Skeletal muscle satellite cell (primary cell): ENCODE measurements around the gene C1QTNF12.

Experiments
- H3K27me3 ChIP-seq: 2 replicates; pipeline ENCODE4 v1.7.0; 2013; ENCODE audit warnings: low read length; ENCODE audit not compliant: control insufficient read depth, insufficient read depth
- H3K36me3 ChIP-seq: 2 replicates; pipeline ENCODE4 v1.7.0; 2013; ENCODE audit warnings: mild to moderate bottlenecking, control low read depth, low read length; ENCODE audit not compliant: insufficient read depth
- H3K4me1 ChIP-seq: 2 replicates; pipeline ENCODE4 v1.7.0; 2013; ENCODE audit warnings: low read length; ENCODE audit not compliant: control insufficient read depth, insufficient read depth
- H3K4me2 ChIP-seq: 2 replicates; pipeline ENCODE4 v1.7.0; 2013; ENCODE audit warnings: mild to moderate bottlenecking, low read length
- H3K4me3 ChIP-seq: 2 replicates; pipeline ENCODE4 v1.7.0; 2013; ENCODE audit warnings: low read length
- H3K9ac ChIP-seq: 2 replicates; pipeline ENCODE4 v1.7.0; 2013; ENCODE audit warnings: mild to moderate bottlenecking, low read depth, low read length, moderate library complexity
- H3K9me3 ChIP-seq: replicated peaks from 2 replicates; pipeline ENCODE4 v1.7.0; 2013; ENCODE audit warnings: mild to moderate bottlenecking, control low read depth, low read length

C1QTNF12 gene

GRCh38 chr1:1229770-1230169, 16.8 kb downstream of the C1QTNF12 start:
- Histone ChIP-seq H3K9ac (no peak overlapping the region), H3K4me3 (peak overlapping the region; percentile 79), H3K27me3 (no peaks in the 10 kb centered on the region), H3K36me3 (peaks cover 44% of the 10 kb centered on the region), H3K4me1 (peaks cover 24% of the 10 kb centered on the region), H3K9me3 (no peaks in the 10 kb centered on the region), H3K4me2 (peak overlapping the region; percentile 92)

GRCh38 chr1:1228596-1229321, 17.8 kb downstream of the C1QTNF12 start:
- Histone ChIP-seq H3K27me3 (no peaks in the 10 kb centered on the region), H3K4me2 (no peak overlapping the region), H3K4me1 (peaks cover 24% of the 10 kb centered on the region), H3K9me3 (no peaks in the 10 kb centered on the region), H3K4me3 (no peak overlapping the region), H3K9ac (no peak overlapping the region), H3K36me3 (peaks cover 41% of the 10 kb centered on the region)

- Histone ChIP-seq H3K4me2 (no peak overlapping the region), H3K27me3 (no peaks in the 10 kb centered on the region), H3K36me3 (peaks cover 39% of the 10 kb centered on the region), H3K9ac (no peak overlapping the region), H3K4me1 (peaks cover 18% of the 10 kb centered on the region), H3K9me3 (no peaks in the 10 kb centered on the region), H3K4me3 (no peak overlapping the region)
Measured at GRCh38 chr1:1228187-1228586, 18.3 kb downstream of the C1QTNF12 start.

GRCh38 chr1:1227386-1227785, 19.1 kb downstream of the C1QTNF12 start:
- Histone ChIP-seq H3K9ac (no peak overlapping the region), H3K27me3 (no peaks in the 10 kb centered on the region), H3K4me2 (no peak overlapping the region), H3K4me3 (no peak overlapping the region), H3K36me3 (peaks cover 47% of the 10 kb centered on the region), H3K9me3 (no peaks in the 10 kb centered on the region), H3K4me1 (peaks cover 10% of the 10 kb centered on the region)

GRCh38 chr1:1226566-1227362, 19.8 kb downstream of the C1QTNF12 start:
- H3K36me3 ChIP-seq, result peaks cover 49% of the 10 kb centered on the region

GRCh38 chr1:1225913-1226312, 20.6 kb downstream of the C1QTNF12 start:
- Histone ChIP-seq H3K36me3 (peaks cover 53% of the 10 kb centered on the region), H3K4me1 (peaks cover 9% of the 10 kb centered on the region), H3K4me2 (no peak overlapping the region), H3K27me3 (no peaks in the 10 kb centered on the region), H3K4me3 (no peak overlapping the region), H3K9ac (no peak overlapping the region), H3K9me3 (no peaks in the 10 kb centered on the region)

More at GRCh38 chr1:1226566-1227362, 19.8 kb downstream of the C1QTNF12 start:
- Histone ChIP-seq H3K4me2 (no peak overlapping the region), H3K4me3 (no peak overlapping the region), H3K9ac (no peak overlapping the region), H3K27me3 (no peaks in the 10 kb centered on the region), H3K9me3 (no peaks in the 10 kb centered on the region), H3K4me1 (peaks cover 9% of the 10 kb centered on the region)

GRCh38 chr1:1225238-1225845, 21.2 kb downstream of the C1QTNF12 start:
- Histone ChIP-seq H3K9ac (no peak overlapping the region), H3K4me1 (peaks cover 7% of the 10 kb centered on the region), H3K27me3 (no peaks in the 10 kb centered on the region), H3K36me3 (peaks cover 59% of the 10 kb centered on the region), H3K9me3 (no peaks in the 10 kb centered on the region), H3K4me3 (no peak overlapping the region), H3K4me2 (no peak overlapping the region)

GRCh38 chr1:1223891-1224290, 22.6 kb downstream of the C1QTNF12 start:
- Histone ChIP-seq H3K36me3 (peaks cover 61% of the 10 kb centered on the region), H3K9me3 (no peaks in the 10 kb centered on the region), H3K27me3 (no peaks in the 10 kb centered on the region), H3K9ac (no peak overlapping the region), H3K4me3 (no peak overlapping the region), H3K4me2 (no peak overlapping the region), H3K4me1 (no peaks in the 10 kb centered on the region)

- Histone ChIP-seq H3K4me1 (no peaks in the 10 kb centered on the region), H3K4me3 (no peak overlapping the region), H3K36me3 (peaks cover 63% of the 10 kb centered on the region), H3K4me2 (no peak overlapping the region), H3K9ac (no peak overlapping the region), H3K9me3 (no peaks in the 10 kb centered on the region), H3K27me3 (no peaks in the 10 kb centered on the region)
Measured at GRCh38 chr1:1223321-1223720, 23.2 kb downstream of the C1QTNF12 start.

GRCh38 chr1:1222575-1223225, 23.8 kb downstream of the C1QTNF12 start:
- Histone ChIP-seq H3K4me3 (no peak overlapping the region), H3K9ac (no peak overlapping the region), H3K36me3 (peaks cover 62% of the 10 kb centered on the region), H3K4me2 (no peak overlapping the region), H3K4me1 (no peaks in the 10 kb centered on the region), H3K27me3 (no peaks in the 10 kb centered on the region), H3K9me3 (no peaks in the 10 kb centered on the region)

- Histone ChIP-seq H3K4me3 (no peak overlapping the region), H3K36me3 (peaks cover 64% of the 10 kb centered on the region), H3K9ac (no peak overlapping the region)
Measured at GRCh38 chr1:1221887-1222574, 24.5 kb downstream of the C1QTNF12 start.

More at GRCh38 chr1:1221887-1222574, 24.5 kb downstream of the C1QTNF12 start:
- H3K4me1 ChIP-seq, result no peaks in the 10 kb centered on the region
- no peaks in the 10 kb centered on the region for H3K9me3 ChIP-seq
- no peaks in the 10 kb centered on the region for H3K27me3 ChIP-seq
- H3K4me2 ChIP-seq, result no peak overlapping the region
